Cardiac muscle cell (in vitro differentiated cells and primary cell): ENCODE measurements around the gene APLN. TPM values are rescaled to one million over a fixed set of nuclear protein-coding genes. Genes with fewer than 3 reads are reported as not detected.

Source experiments
- DNase-seq, 2 donors: peaks; one replicate each; pipeline versions ENCODE4 v3.0.0 to v3.0.0-alpha.2; 2010 to 2017; ENCODE audit warnings: low read depth in 1 of 2, low spot score in 1 of 2
- H3K27ac ChIP-seq: fragments of 200-600 bp; sonication (generic); 2 replicates; pipeline ENCODE4 v1.5.1; 2016
- H3K27me3 ChIP-seq: fragments of 200-600 bp; sonication (generic); 2 replicates; pipeline ENCODE4 v1.6.0; 2016; ENCODE audit warnings: control low read depth
- H3K36me3 ChIP-seq: fragments of 200-600 bp; sonication (generic); 2 replicates; pipeline ENCODE4 v1.5.1; 2016; ENCODE audit warnings: control low read depth
- H3K4me1 ChIP-seq: fragments of 200-600 bp; sonication (generic); 2 replicates; pipeline ENCODE4 v1.8.1; 2017; ENCODE audit warnings: low read depth, mild to moderate bottlenecking, mixed run types
- H3K4me3 ChIP-seq: fragments of 200-600 bp; sonication (generic); 2 replicates; pipeline ENCODE4 v1.5.1; 2016; ENCODE audit warnings: mild to moderate bottlenecking
- H3K9me3 ChIP-seq: fragments of 200-600 bp; sonication (generic); 2 replicates; pipeline ENCODE4 v1.5.1; 2017; ENCODE audit warnings: low read depth, mild to moderate bottlenecking, control low read depth
- polyA plus RNA-seq: library from polyadenylated mRNA; unstranded; fragments of >200 nt; fragmentation: Nextera tagmentation; extraction: Ambion mirVana; gene quantifications from 2 replicates; pipeline ENCODE4 v1.2.1, GENCODE V29; 2016
- total RNA-seq: library from RNA; depleted of rRNA; stranded (reverse); fragments of >200 nt; gene quantifications from 2 replicates; pipeline ENCODE4 v1.2.3, GENCODE V29; 2016
- TF ChIP-seq, protein P1 (sequence below): IDR thresholded peaks from 2 replicates; pipeline ENCODE4 v1.5.1; 2012; ENCODE audit warnings: low read depth, mild to moderate bottlenecking, low read length

Gene APLN
- total and polyA plus RNA-seq, 2 experiments from 2014 or later, result 0.45 to 1.1 TPM

DNA sequence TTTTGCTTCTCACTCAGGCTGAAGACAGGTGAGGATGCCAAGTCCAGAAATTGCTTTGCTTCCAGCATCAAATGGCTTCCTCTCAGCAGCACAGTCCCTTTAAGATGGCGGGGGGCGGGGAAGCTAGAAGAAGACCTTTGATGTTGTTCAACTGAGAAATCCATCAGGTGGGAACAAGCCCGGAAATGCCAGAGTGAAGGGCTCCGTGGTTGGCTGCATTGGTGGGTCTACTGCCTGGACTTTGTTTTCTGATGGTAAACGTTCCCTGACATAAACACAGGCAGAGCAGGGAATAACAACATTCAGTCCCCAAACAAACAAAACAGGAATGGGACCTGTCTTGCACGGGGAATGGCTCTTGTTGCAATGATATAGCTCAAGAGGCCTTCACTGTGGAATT lies 37.3 kb downstream of the APLN start:
- no peaks in the 10 kb centered on the region for H3K36me3 ChIP-seq
- H3K27ac ChIP-seq, result no peak overlapping the region
- no peaks in the 10 kb centered on the region for H3K9me3 ChIP-seq
- H3K27me3 ChIP-seq, result no peaks in the 10 kb centered on the region
- H3K4me3 ChIP-seq, result no peak overlapping the region
- TF ChIP-seq, protein P1, sequence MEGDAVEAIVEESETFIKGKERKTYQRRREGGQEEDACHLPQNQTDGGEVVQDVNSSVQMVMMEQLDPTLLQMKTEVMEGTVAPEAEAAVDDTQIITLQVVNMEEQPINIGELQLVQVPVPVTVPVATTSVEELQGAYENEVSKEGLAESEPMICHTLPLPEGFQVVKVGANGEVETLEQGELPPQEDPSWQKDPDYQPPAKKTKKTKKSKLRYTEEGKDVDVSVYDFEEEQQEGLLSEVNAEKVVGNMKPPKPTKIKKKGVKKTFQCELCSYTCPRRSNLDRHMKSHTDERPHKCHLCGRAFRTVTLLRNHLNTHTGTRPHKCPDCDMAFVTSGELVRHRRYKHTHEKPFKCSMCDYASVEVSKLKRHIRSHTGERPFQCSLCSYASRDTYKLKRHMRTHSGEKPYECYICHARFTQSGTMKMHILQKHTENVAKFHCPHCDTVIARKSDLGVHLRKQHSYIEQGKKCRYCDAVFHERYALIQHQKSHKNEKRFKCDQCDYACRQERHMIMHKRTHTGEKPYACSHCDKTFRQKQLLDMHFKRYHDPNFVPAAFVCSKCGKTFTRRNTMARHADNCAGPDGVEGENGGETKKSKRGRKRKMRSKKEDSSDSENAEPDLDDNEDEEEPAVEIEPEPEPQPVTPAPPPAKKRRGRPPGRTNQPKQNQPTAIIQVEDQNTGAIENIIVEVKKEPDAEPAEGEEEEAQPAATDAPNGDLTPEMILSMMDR, result no peak
- no peak for DNase-seq
- H3K4me1 ChIP-seq, result no peaks in the 10 kb centered on the region

DNA sequence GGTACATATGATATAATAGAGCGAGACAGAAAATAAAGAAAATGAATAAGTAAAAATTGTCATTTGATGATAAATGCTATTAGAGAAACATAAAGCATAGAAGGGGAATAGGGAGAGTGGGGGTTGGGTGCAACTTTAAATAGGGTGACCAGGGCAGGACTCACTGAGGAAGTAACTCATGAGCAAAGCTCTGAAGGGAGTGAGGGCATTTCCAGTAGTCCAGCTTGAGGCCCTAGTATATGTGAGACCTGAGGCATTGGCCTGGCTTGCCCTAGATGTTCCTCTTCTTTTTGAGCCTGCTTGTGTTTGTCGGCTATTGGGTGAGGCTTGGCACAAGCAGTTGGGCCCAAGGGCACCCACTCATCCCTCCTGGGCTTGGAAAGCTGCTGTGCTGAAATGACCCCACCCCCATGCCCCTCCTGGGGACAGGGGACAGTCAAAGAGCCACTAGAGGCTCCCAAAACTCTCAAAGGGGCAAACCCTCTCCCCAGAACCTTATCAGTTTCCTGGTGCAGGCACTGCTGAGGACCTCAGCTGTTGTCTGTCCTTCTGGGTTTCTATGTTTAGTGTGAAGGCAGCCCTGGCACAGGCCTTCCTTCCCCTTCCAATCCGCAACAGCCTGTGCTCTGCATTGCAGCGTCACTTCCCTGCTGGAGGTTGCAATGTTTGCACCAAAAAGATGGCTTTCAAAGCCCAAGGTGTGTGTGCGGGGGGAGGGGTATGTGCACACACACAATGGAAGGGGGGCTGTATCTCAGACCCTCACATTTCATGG lies 40.1 kb downstream of the APLN start:
- Histone ChIP-seq H3K27me3 (no peaks in the 10 kb centered on the region), H3K4me3 (no peak overlapping the region), H3K27ac (no peak overlapping the region), H3K9me3 (no peaks in the 10 kb centered on the region), H3K4me1 (no peaks in the 10 kb centered on the region), H3K36me3 (no peaks in the 10 kb centered on the region)
- TF ChIP-seq, protein P1, result no peak
- no peak for DNase-seq

DNA sequence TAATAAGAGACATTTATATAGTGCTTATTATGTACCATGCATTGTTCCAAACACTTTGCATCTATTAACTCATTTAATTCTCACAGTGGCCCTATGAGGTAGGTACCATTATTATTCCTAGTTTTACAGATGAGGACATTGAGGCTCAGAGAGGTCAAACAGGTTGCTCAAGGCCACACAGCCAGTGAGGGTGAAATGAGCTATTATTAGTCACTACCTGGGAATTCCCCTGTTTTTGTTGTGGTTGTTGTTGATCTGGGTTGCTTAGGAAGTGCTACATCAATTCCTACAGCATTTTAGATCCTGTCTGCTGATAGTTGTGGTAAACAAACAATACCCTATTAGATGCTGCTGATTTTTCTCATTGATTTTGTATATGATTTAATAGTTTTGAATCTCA lies 41.2 kb downstream of the APLN start:
- no peaks in the 10 kb centered on the region for H3K9me3 ChIP-seq
- H3K4me1 ChIP-seq, result no peaks in the 10 kb centered on the region
- no peaks in the 10 kb centered on the region for H3K36me3 ChIP-seq
- H3K27ac ChIP-seq, result no peak overlapping the region
- no peaks in the 10 kb centered on the region for H3K27me3 ChIP-seq
- DNase-seq, result no peak
- no peak overlapping the region for H3K4me3 ChIP-seq
- TF ChIP-seq, protein P1, result no peak

DNA sequence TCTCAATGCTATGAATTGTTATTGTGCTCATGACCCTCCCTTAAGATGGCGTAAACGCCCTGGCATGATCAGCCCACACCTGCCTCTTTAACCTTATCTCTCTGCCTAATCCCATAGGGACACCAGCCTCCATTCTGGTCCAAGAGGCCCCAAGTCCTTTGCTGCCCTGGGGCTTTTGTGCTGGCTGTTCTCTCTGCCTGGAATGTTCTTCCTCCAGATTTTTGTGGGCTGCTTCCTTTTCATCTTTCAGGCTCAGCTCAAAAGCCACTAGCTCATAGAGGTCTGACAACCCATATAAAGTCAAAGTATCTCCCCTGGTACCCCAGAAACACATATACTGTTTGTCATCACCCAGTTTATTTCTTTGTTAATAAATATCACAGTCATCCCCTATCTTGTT lies 42.4 kb downstream of the APLN start:
- Histone ChIP-seq H3K27me3 (no peaks in the 10 kb centered on the region), H3K4me1 (no peaks in the 10 kb centered on the region), H3K9me3 (no peaks in the 10 kb centered on the region), H3K27ac (no peak overlapping the region), H3K36me3 (no peaks in the 10 kb centered on the region), H3K4me3 (no peak overlapping the region)
- TF ChIP-seq, protein P1, result no peak
- DNase-seq, result no peak

DNA sequence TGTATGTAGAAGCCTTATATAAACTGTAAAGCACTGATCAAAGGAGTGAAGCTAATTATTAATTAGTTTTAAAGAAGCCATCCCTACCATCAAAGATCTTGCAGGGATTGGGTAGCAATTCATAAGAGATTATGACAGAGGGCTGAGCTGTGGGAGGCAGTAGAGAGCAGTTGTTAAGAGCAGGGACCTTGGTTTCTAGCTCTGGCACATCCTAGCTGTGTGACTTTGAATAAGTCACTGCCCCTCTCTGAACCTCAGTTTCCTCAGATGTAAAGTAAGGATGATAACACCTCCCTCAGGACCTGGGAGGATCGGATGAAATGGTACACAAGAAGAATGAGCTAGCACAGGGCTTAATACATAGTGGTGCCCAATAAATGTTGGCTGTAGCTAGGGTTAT lies 45.4 kb downstream of the APLN start:
- Histone ChIP-seq H3K27ac (no peak overlapping the region), H3K4me3 (no peak overlapping the region), H3K4me1 (no peaks in the 10 kb centered on the region), H3K27me3 (no peaks in the 10 kb centered on the region), H3K36me3 (no peaks in the 10 kb centered on the region), H3K9me3 (no peaks in the 10 kb centered on the region)
- TF ChIP-seq, protein P1, result peak; percentile 21
- DNase-seq, result no peak
